HepG2 (cell line): ENCODE data around the gene FNDC10. TPM values are rescaled to one million over a fixed set of nuclear protein-coding genes. Genes with fewer than 3 reads are reported as not detected.

ENCODE experiments used
- DNMT1 ChIP-seq: sonication (generic); formaldehyde crosslinking; IDR thresholded peaks from 2 replicates; pipeline ENCODE4 v1.5.1; 2020; ENCODE audit warnings: mild to moderate bottlenecking, missing genetic modification reagents
- ETV6 ChIP-seq: sonication (generic); formaldehyde crosslinking; conservative IDR thresholded peaks from 2 replicates; pipeline ENCODE4 v1.4.0; 2020; ENCODE audit warnings: missing genetic modification reagents
- GATAD2A ChIP-seq: IDR thresholded peaks from 2 replicates; pipeline ENCODE4 v1.6.1; 2016
- HHEX ChIP-seq: IDR thresholded peaks from 2 replicates; pipeline ENCODE4 v1.6.1; 2016; ENCODE audit warnings: control low read depth
- HOXA5 ChIP-seq: sonication (generic); formaldehyde crosslinking; IDR thresholded peaks from 2 replicates; pipeline ENCODE4 v1.4.0; 2020; ENCODE audit warnings: missing genetic modification reagents
- IKZF5 ChIP-seq: IDR thresholded peaks from 2 replicates; pipeline ENCODE4 v1.6.1; 2018; ENCODE audit warnings: missing genetic modification reagents, mild to moderate bottlenecking, missing compliant biosample characterization
- MAX ChIP-seq: IDR thresholded peaks from 2 replicates; pipeline ENCODE4 v1.6.1; 2012; ENCODE audit warnings: inconsistent platforms
- POGK ChIP-seq: sonication (generic); formaldehyde crosslinking; conservative IDR thresholded peaks from 2 replicates; pipeline ENCODE4 v1.8.0; 2022; ENCODE audit warnings: mild to moderate bottlenecking, moderate library complexity, missing genetic modification reagents
- RARA ChIP-seq: IDR thresholded peaks from 2 replicates; pipeline ENCODE4 v1.6.1; 2016; ENCODE audit warnings: missing genetic modification reagents, missing compliant biosample characterization
- SALL1 ChIP-seq: sonication (generic); formaldehyde crosslinking; IDR thresholded peaks from 2 replicates; pipeline ENCODE4 v1.8.0; 2022; ENCODE audit warnings: mild to moderate bottlenecking, missing genetic modification reagents
- TFDP2 ChIP-seq: sonication (generic); formaldehyde crosslinking; IDR thresholded peaks from 2 replicates; pipeline ENCODE4 v1.4.0; 2020; ENCODE audit warnings: missing genetic modification reagents
- TOE1 ChIP-seq: sonication (generic); formaldehyde crosslinking; IDR thresholded peaks from 2 replicates; pipeline ENCODE4 v1.4.0; 2020; ENCODE audit warnings: mild to moderate bottlenecking, missing genetic modification reagents
- ZBTB44 ChIP-seq: sonication (generic); formaldehyde crosslinking; IDR thresholded peaks from 2 replicates; pipeline ENCODE4 v1.4.0; 2020; ENCODE audit warnings: missing genetic modification reagents
- ZNF12 ChIP-seq: sonication (generic); formaldehyde crosslinking; IDR thresholded peaks from 2 replicates; pipeline ENCODE4 v1.5.0; 2020; ENCODE audit warnings: missing genetic modification reagents
- ZNF605 ChIP-seq: sonication (generic); formaldehyde crosslinking; IDR thresholded peaks from 2 replicates; pipeline ENCODE4 v1.8.0; 2022; ENCODE audit warnings: mild to moderate bottlenecking, missing genetic modification reagents
- ZNF768 ChIP-seq: sonication (generic); formaldehyde crosslinking; IDR thresholded peaks from 2 replicates; pipeline ENCODE4 v1.4.0; 2020; ENCODE audit warnings: missing genetic modification reagents
- ZNF841 ChIP-seq: sonication (generic); formaldehyde crosslinking; IDR thresholded peaks from 2 replicates; pipeline ENCODE4 v1.8.1; 2023; ENCODE audit warnings: missing genetic modification reagents, borderline replicate concordance
- ZSCAN30 ChIP-seq: sonication (generic); formaldehyde crosslinking; IDR thresholded peaks from 2 replicates; pipeline ENCODE4 v1.5.0; 2020; ENCODE audit warnings: mild to moderate bottlenecking, missing genetic modification reagents
- ZXDC ChIP-seq: sonication (generic); formaldehyde crosslinking; IDR thresholded peaks from 2 replicates; pipeline ENCODE4 v1.5.0; 2020; ENCODE audit warnings: mild to moderate bottlenecking, missing genetic modification reagents
- polyA plus RNA-seq, 8 experiments: library from polyadenylated mRNA; depleted of rRNA in 3 of 8; stranded (reverse) in 7 of 8; unstranded in 1 of 8; fragments of >200 nt; fragmentation: Illumina TruSeq in 4 of 8; extraction: Trizol in 4 of 8; gene quantifications; 2 replicates each; pipeline versions ENCODE4 v1.2.1 to v1.2.3, GENCODE V29; 2011 to 2016; ENCODE audit warnings: low read depth in 4 of 8, missing spikeins in 1 of 8, mixed read lengths in 1 of 8; ENCODE audit not compliant: insufficient read depth in 1 of 8
- total RNA-seq, 5 experiments: library from RNA; depleted of rRNA; stranded (reverse); fragments of >200 nt; fragmentation: Illumina TruSeq; extraction: Trizol; gene quantifications; 2 replicates each; pipeline ENCODE4 v1.2.3, GENCODE V29; 2016; ENCODE audit warnings: low read depth in 1 of 5

FNDC10 gene
- total and polyA plus RNA-seq, 2 of the 13 experiments (the other 11 are each of a cell fraction or from before 2014, with no cell fraction given), result 2.2 to 2.5 TPM

GRCh38 chr1:1615256-1616044 lies 15.5 kb upstream of the FNDC10 start, which contains the start of gene MIB2 (continued):
- TF ChIP-seq ZNF768 (CRISPR knock-in tag) (peak; percentile 81), IKZF5 (peak; percentile 64), RARA (CRISPR knock-in tag) (peak; percentile 18; the same call in 1 of the 2 replicates), ZXDC (CRISPR knock-in tag) (no peak; the same call in 1 of the 2 replicates), MAX (no peak; the same call in 1 of the 2 replicates), ETV6 (CRISPR knock-in tag) (0 out of 2 replicates have a peak, but pooled peaks have one; percentile 21), ZNF605 (CRISPR knock-in tag) (0 out of 2 replicates have a peak, but pooled peaks have one; percentile 13), DNMT1 (CRISPR knock-in tag) (peak; percentile 73; the same call in 1 of the 2 replicates), ZNF12 (CRISPR knock-in tag) (peak; percentile 66; the same call in 1 of the 2 replicates), ZSCAN30 (CRISPR knock-in tag) (no peak), TOE1 (CRISPR knock-in tag) (no peak), GATAD2A (CRISPR knock-in tag) (no peak), SALL1 (peak; percentile 76), HHEX (CRISPR knock-in tag) (no peak), ZBTB44 (CRISPR knock-in tag) (0 out of 2 replicates have a peak, but pooled peaks have one; percentile 20), POGK (CRISPR knock-in tag) (peak; percentile 84; the same call in 1 of the 2 replicates), ZNF841 (CRISPR knock-in tag) (no peak), TFDP2 (peak; percentile 29; the same call in 1 of the 2 replicates), HOXA5 (peak; percentile 84; the same call in 1 of the 2 replicates)
